HL-60 (cell line): ENCODE data around the gene KRTAP25-1.

Experiments used
- DNase-seq, 2 experiments: peaks; one replicate each; pipeline ENCODE4 v3.0.0-alpha.2; 2010 to 2020; ENCODE audit warnings: low read depth in 1 of 2, low spot score in 1 of 2
- H3K27ac ChIP-seq: fragments of 250-450 bp; sonication (Bioruptor Pico); replicated peaks from 2 replicates; pipeline ENCODE4 v1.5.1; 2020; ENCODE audit warnings: mild to moderate bottlenecking, moderate library complexity
- H3K27me3 ChIP-seq: fragments of 250-450 bp; sonication (Bioruptor Pico); 2 replicates; pipeline ENCODE4 v1.5.1; 2021; ENCODE audit warnings: mild to moderate bottlenecking, moderate library complexity; ENCODE audit not compliant: insufficient read depth, poor library complexity, severe bottlenecking
- H3K4me3 ChIP-seq: replicated peaks from 2 replicates; pipeline ENCODE4 v1.5.1; 2011; ENCODE audit warnings: mild to moderate bottlenecking, control low read depth, low read length; ENCODE audit not compliant: insufficient read depth
- GABPA ChIP-seq: IDR thresholded peaks from 2 replicates; pipeline ENCODE4 v1.6.1; 2012; ENCODE audit warnings: low read depth
- POLR2AphosphoS5 ChIP-seq: IDR thresholded peaks from 2 replicates; pipeline ENCODE4 v1.6.1; 2012; ENCODE audit warnings: low read depth
- SPI1 ChIP-seq: IDR thresholded peaks from 2 replicates; pipeline ENCODE4 v1.6.1; 2012; ENCODE audit warnings: low read depth, mild to moderate bottlenecking, borderline replicate concordance
- TF ChIP-seq, protein P1 (sequence below): IDR thresholded peaks from one replicate; pipeline ENCODE4 v1.5.1; 2011; ENCODE audit warnings: low read length, control low read depth, inconsistent platforms; ENCODE audit not compliant: insufficient read depth
- TF ChIP-seq, protein P2 (sequence below): IDR thresholded peaks from 2 replicates; pipeline ENCODE4 v1.6.1; 2012; ENCODE audit warnings: low read depth; ENCODE audit not compliant: insufficient replicate concordance

The KRTAP25-1 gene

GRCh38 chr21:30336596-30336995, 47.3 kb upstream of the KRTAP25-1 start:
- no peak for DNase-seq
- H3K4me3 ChIP-seq, result no peak overlapping the region
- H3K27me3 ChIP-seq, result no peaks in the 10 kb centered on the region
- TF ChIP-seq, protein P1, sequence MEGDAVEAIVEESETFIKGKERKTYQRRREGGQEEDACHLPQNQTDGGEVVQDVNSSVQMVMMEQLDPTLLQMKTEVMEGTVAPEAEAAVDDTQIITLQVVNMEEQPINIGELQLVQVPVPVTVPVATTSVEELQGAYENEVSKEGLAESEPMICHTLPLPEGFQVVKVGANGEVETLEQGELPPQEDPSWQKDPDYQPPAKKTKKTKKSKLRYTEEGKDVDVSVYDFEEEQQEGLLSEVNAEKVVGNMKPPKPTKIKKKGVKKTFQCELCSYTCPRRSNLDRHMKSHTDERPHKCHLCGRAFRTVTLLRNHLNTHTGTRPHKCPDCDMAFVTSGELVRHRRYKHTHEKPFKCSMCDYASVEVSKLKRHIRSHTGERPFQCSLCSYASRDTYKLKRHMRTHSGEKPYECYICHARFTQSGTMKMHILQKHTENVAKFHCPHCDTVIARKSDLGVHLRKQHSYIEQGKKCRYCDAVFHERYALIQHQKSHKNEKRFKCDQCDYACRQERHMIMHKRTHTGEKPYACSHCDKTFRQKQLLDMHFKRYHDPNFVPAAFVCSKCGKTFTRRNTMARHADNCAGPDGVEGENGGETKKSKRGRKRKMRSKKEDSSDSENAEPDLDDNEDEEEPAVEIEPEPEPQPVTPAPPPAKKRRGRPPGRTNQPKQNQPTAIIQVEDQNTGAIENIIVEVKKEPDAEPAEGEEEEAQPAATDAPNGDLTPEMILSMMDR, result no peak
- TF ChIP-seq POLR2AphosphoS5 (no peak), GABPA (no peak), SPI1 (no peak)
- TF ChIP-seq, protein P2, sequence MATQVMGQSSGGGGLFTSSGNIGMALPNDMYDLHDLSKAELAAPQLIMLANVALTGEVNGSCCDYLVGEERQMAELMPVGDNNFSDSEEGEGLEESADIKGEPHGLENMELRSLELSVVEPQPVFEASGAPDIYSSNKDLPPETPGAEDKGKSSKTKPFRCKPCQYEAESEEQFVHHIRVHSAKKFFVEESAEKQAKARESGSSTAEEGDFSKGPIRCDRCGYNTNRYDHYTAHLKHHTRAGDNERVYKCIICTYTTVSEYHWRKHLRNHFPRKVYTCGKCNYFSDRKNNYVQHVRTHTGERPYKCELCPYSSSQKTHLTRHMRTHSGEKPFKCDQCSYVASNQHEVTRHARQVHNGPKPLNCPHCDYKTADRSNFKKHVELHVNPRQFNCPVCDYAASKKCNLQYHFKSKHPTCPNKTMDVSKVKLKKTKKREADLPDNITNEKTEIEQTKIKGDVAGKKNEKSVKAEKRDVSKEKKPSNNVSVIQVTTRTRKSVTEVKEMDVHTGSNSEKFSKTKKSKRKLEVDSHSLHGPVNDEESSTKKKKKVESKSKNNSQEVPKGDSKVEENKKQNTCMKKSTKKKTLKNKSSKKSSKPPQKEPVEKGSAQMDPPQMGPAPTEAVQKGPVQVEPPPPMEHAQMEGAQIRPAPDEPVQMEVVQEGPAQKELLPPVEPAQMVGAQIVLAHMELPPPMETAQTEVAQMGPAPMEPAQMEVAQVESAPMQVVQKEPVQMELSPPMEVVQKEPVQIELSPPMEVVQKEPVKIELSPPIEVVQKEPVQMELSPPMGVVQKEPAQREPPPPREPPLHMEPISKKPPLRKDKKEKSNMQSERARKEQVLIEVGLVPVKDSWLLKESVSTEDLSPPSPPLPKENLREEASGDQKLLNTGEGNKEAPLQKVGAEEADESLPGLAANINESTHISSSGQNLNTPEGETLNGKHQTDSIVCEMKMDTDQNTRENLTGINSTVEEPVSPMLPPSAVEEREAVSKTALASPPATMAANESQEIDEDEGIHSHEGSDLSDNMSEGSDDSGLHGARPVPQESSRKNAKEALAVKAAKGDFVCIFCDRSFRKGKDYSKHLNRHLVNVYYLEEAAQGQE, result no peak
- no peak overlapping the region for H3K27ac ChIP-seq

GRCh38 chr21:30333736-30334135, 44.4 kb upstream of the KRTAP25-1 start:
- Histone ChIP-seq H3K4me3 (no peak overlapping the region), H3K27ac (no peak overlapping the region), H3K27me3 (no peaks in the 10 kb centered on the region)
- DNase-seq, result no peak
- TF ChIP-seq POLR2AphosphoS5 (no peak), SPI1 (no peak), GABPA (no peak)
- TF ChIP-seq, protein P2, result no peak
- TF ChIP-seq, protein P1, result no peak

DNA sequence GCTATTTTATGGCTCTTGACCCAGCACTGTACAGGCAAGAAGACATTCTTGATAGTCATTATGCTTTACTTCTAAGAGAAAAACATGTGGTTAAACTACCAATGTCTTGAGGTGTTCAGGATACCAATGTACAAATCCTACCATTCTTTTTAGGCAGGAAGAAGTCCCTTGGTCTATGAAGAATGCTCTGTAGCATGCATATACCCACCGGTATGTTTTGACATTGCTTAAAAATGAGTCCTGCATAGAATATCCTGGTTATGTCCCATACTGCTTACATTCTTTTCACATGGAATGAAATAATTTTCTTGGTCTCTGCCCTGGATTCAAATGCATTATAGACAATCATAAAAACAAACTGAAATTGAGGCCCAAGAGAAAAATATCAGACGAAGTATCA, 43.4 kb upstream of the KRTAP25-1 start:
- TF ChIP-seq SPI1, result no peak
- TF ChIP-seq POLR2AphosphoS5, result no peak
- TF ChIP-seq GABPA, result no peak
- TF ChIP-seq, protein P2, result no peak
- TF ChIP-seq, protein P1, result no peak
- Histone ChIP-seq H3K27me3 (no peaks in the 10 kb centered on the region), H3K27ac (no peak overlapping the region), H3K4me3 (no peak overlapping the region)
- no peak for DNase-seq
